ENCODE data around the gene RAB33A.

GRCh38 chrX:130165703-130166502, 5.9 kb upstream of the RAB33A start, which contains the start of gene AIFM1:
- TF ChIP-seq WT1 (tag by site-specific recombination; IDR thresholded peaks at IDR 0.05) (0 out of 2 replicates have a peak, but pooled peaks have one; percentile 15), REST (tag by site-specific recombination; IDR thresholded peaks at IDR 0.05) (no peak; the same call in 1 of the 2 replicates), ZNF555 (tag by site-specific recombination; conservative IDR thresholded peaks at IDR 0.05) (no peak), ZNF433 (tag by site-specific recombination; IDR thresholded peaks at IDR 0.05; ENCODE audit: low read depth) (no peak), YY1 (tag by site-specific recombination; IDR thresholded peaks at IDR 0.05) (peak; percentile 57; the same call in 1 of the 2 replicates), ZNF391 (tag by site-specific recombination; IDR thresholded peaks at IDR 0.05; ENCODE audit: borderline replicate concordance, low read depth) (peak; percentile 69), TRIM28 (IDR thresholded peaks at IDR 0.05; ENCODE audit: borderline replicate concordance, low read length) (peak; percentile 92), ZEB2 (tag by site-specific recombination; IDR thresholded peaks at IDR 0.05) (peak; percentile 91), ZNF350 (tag by site-specific recombination; IDR thresholded peaks at IDR 0.05) (no peak)
- TF ChIP-seq, protein P1, sequence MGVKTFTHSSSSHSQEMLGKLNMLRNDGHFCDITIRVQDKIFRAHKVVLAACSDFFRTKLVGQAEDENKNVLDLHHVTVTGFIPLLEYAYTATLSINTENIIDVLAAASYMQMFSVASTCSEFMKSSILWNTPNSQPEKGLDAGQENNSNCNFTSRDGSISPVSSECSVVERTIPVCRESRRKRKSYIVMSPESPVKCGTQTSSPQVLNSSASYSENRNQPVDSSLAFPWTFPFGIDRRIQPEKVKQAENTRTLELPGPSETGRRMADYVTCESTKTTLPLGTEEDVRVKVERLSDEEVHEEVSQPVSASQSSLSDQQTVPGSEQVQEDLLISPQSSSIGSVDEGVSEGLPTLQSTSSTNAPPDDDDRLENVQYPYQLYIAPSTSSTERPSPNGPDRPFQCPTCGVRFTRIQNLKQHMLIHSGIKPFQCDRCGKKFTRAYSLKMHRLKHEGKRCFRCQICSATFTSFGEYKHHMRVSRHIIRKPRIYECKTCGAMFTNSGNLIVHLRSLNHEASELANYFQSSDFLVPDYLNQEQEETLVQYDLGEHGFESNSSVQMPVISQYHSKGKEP (tag by site-specific recombination; IDR thresholded peaks at IDR 0.05): peak; percentile 72; the same call in 1 of the 2 replicates
- TF ChIP-seq, protein P2, sequence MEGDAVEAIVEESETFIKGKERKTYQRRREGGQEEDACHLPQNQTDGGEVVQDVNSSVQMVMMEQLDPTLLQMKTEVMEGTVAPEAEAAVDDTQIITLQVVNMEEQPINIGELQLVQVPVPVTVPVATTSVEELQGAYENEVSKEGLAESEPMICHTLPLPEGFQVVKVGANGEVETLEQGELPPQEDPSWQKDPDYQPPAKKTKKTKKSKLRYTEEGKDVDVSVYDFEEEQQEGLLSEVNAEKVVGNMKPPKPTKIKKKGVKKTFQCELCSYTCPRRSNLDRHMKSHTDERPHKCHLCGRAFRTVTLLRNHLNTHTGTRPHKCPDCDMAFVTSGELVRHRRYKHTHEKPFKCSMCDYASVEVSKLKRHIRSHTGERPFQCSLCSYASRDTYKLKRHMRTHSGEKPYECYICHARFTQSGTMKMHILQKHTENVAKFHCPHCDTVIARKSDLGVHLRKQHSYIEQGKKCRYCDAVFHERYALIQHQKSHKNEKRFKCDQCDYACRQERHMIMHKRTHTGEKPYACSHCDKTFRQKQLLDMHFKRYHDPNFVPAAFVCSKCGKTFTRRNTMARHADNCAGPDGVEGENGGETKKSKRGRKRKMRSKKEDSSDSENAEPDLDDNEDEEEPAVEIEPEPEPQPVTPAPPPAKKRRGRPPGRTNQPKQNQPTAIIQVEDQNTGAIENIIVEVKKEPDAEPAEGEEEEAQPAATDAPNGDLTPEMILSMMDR (tag by site-specific recombination; IDR thresholded peaks at IDR 0.05): no peak
- TF ChIP-seq, protein P3, sequence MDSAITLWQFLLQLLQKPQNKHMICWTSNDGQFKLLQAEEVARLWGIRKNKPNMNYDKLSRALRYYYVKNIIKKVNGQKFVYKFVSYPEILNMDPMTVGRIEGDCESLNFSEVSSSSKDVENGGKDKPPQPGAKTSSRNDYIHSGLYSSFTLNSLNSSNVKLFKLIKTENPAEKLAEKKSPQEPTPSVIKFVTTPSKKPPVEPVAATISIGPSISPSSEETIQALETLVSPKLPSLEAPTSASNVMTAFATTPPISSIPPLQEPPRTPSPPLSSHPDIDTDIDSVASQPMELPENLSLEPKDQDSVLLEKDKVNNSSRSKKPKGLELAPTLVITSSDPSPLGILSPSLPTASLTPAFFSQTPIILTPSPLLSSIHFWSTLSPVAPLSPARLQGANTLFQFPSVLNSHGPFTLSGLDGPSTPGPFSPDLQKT (IDR thresholded peaks at IDR 0.05; ENCODE audit: borderline replicate concordance, low read depth, low read length): no peak
